HCT116 (cell line): ENCODE data around the gene VASN. TPM values are rescaled to one million over a fixed set of nuclear protein-coding genes. Genes with fewer than 3 reads are reported as not detected.

Experiments
- ATAC-seq: fragments of 200-7000 bp; cut with Tn5 transposase; 2 replicates; pipeline ENCODE4 v1.9.1; 2020; ENCODE audit warnings: mild to moderate bottlenecking, moderate library complexity
- BruUV-seq: library from RNA; stranded (reverse); fragments of 400-500 nt; replicated peaks from 2 replicates; lab custom pipeline; 2021; lab: Mats Ljungman, UMichigan
- CTCF ChIA-PET: fragments of 300-600 bp; sonication (Branson Sonifier 250); formaldehyde crosslinking; loops from one replicate; lab custom pipeline; 2021; ENCODE audit warnings: antibody characterized with exemption; lab: Charles Lee
- POLR2A ChIA-PET: fragments of 300-600, 350-600 bp; sonication (Branson Sonifier 250); formaldehyde crosslinking; loops from one replicate; lab custom pipeline; 2021; ENCODE audit warnings: antibody characterized with exemption; lab: Charles Lee
- RAD21 ChIA-PET, 2 experiments: fragments of 300-600 bp; sonication (Branson Sonifier 250); formaldehyde crosslinking; loops; one replicate each; lab custom pipeline; 2023; ENCODE audit warnings: low total read pairs in 2 of 2; ENCODE audit not compliant: uncharacterized antibody in 2 of 2, unreplicated experiment in 2 of 2, low non-redundant PET in 1 of 2; lab: Charles Lee
- DNase-seq: peaks from one replicate; pipeline ENCODE4 v3.0.0-alpha.2; 2010; ENCODE audit warnings: low read depth, low spot score
- H2AFZ ChIP-seq: fragments of 200-600 bp; shearing (Covaris generic), sonication (generic); 2 replicates; pipeline ENCODE4 v1.6.1; 2017; ENCODE audit warnings: low read depth, mixed run types, mixed read lengths, antibody characterized with exemption, low read length; ENCODE audit not compliant: poor library complexity, severe bottlenecking
- H3K27ac ChIP-seq: 2 replicates; pipeline ENCODE4 v1.5.1; 2012; ENCODE audit warnings: low read depth, low read length
- H3K27me3 ChIP-seq: fragments of 200-600 bp; sonication (generic); 2 replicates; pipeline ENCODE4 v1.6.1; 2016; ENCODE audit warnings: mixed run types, low read length, mixed read lengths; ENCODE audit not compliant: insufficient read depth
- H3K36me3 ChIP-seq, 2 experiments: fragments of 200-500 bp in 1 of 2; fragments of 200-600 bp in 1 of 2; sonication (Bioruptor generic) in 1 of 2; sonication (generic) in 1 of 2; 2 replicates each; pipeline versions ENCODE4 v1.5.1 to v1.6.1; 2014 to 2016; ENCODE audit warnings: low read length in 2 of 2, inconsistent platforms in 1 of 2, mixed read lengths in 1 of 2, mixed run types in 1 of 2; ENCODE audit not compliant: insufficient read depth in 2 of 2, control insufficient read depth in 1 of 2
- H3K4me1 ChIP-seq, 2 experiments: fragments of 200-600 bp in 1 of 2; sonication (generic) in 1 of 2; 2 replicates each; pipeline versions ENCODE4 v1.5.1 to v1.6.1; 2012 to 2017; ENCODE audit warnings: low read length in 2 of 2, inconsistent platforms in 1 of 2, mild to moderate bottlenecking in 1 of 2, mixed read lengths in 1 of 2, mixed run types in 1 of 2, moderate library complexity in 1 of 2; ENCODE audit not compliant: insufficient read depth in 2 of 2, control insufficient read depth in 1 of 2
- H3K4me2 ChIP-seq: fragments of 200-600 bp; sonication (generic); 2 replicates; pipeline ENCODE4 v1.6.1; 2017; ENCODE audit warnings: mixed run types, low read length, mixed read lengths
- H3K4me3 ChIP-seq, 2 experiments: fragments of 200-600 bp in 1 of 2; sonication (generic) in 1 of 2; replicated peaks in 1 of 2; 2 replicates each; pipeline ENCODE4 v1.5.1; 2011 to 2016; ENCODE audit warnings: low read length in 2 of 2, control low read depth in 1 of 2, low read depth in 1 of 2, mild to moderate bottlenecking in 1 of 2, mixed read lengths in 1 of 2, mixed run types in 1 of 2
- H3K79me2 ChIP-seq: fragments of 200-600 bp; sonication (generic); 2 replicates; pipeline ENCODE4 v1.6.1; 2017; ENCODE audit warnings: mild to moderate bottlenecking, mixed run types, low read length, moderate library complexity, mixed read lengths; ENCODE audit not compliant: insufficient read depth
- H3K9ac ChIP-seq: fragments of 200-600 bp; sonication (generic); 2 replicates; pipeline ENCODE4 v1.6.1; 2016; ENCODE audit warnings: low read length, mixed read lengths
- H3K9me2 ChIP-seq: fragments of 200-600 bp; sonication (generic), shearing (Covaris generic); 2 replicates; pipeline ENCODE4 v1.6.1; 2017; ENCODE audit warnings: mixed run types, mild to moderate bottlenecking, moderate library complexity; ENCODE audit not compliant: insufficient read depth
- H3K9me3 ChIP-seq, 2 experiments: fragments of 200-500 bp in 1 of 2; fragments of 200-600 bp in 1 of 2; sonication (Bioruptor generic) in 1 of 2; sonication (generic) in 1 of 2; 2 replicates each; pipeline ENCODE4 v1.6.1; 2014 to 2017; ENCODE audit warnings: low read length in 2 of 2, mixed read lengths in 2 of 2, inconsistent platforms in 1 of 2, low read depth in 1 of 2, mild to moderate bottlenecking in 1 of 2, mixed run types in 1 of 2, moderate library complexity in 1 of 2; ENCODE audit not compliant: control insufficient read depth in 1 of 2, insufficient read depth in 1 of 2
- H4K20me1 ChIP-seq: fragments of 200-600 bp; sonication (generic), shearing (Covaris generic); 2 replicates; pipeline ENCODE4 v1.6.1; 2017; ENCODE audit warnings: mixed run types, mild to moderate bottlenecking, moderate library complexity; ENCODE audit not compliant: insufficient read depth
- CBX3 ChIP-seq: IDR thresholded peaks from 2 replicates; pipeline ENCODE4 v1.6.1; 2012; ENCODE audit warnings: low read depth
- EGR1 ChIP-seq: IDR thresholded peaks from 2 replicates; pipeline ENCODE4 v1.6.1; 2012; ENCODE audit warnings: low read depth
- ELF1 ChIP-seq: IDR thresholded peaks from 2 replicates; pipeline ENCODE4 v1.6.1; 2012; ENCODE audit warnings: low read depth, borderline replicate concordance
- EZH2 ChIP-seq: fragments of 200-600 bp; sonication (generic); IDR thresholded peaks from 2 replicates; pipeline ENCODE4 v1.6.1; 2017; ENCODE audit warnings: antibody characterized with exemption, mixed run types
- EZH2phosphoT487 ChIP-seq: fragments of 200-600 bp; IDR thresholded peaks from 2 replicates; pipeline ENCODE4 v1.6.1; 2018; ENCODE audit warnings: antibody characterized with exemption, borderline replicate concordance
- MAX ChIP-seq: IDR thresholded peaks from 2 replicates; pipeline ENCODE4 v1.6.1; 2012
- RAD21 ChIP-seq: IDR thresholded peaks from 2 replicates; pipeline ENCODE4 v1.6.1; 2012; ENCODE audit warnings: low read depth, mild to moderate bottlenecking
- REST ChIP-seq: IDR thresholded peaks from 2 replicates; pipeline ENCODE4 v1.6.1; 2012; ENCODE audit warnings: low read depth
- YY1 ChIP-seq: IDR thresholded peaks from 2 replicates; pipeline ENCODE4 v1.6.1; 2011; ENCODE audit warnings: low read length, low read depth, moderate library complexity, mild to moderate bottlenecking; ENCODE audit not compliant: insufficient replicate concordance; ENCODE audit errors: extremely low read depth
- ZBTB33 ChIP-seq: IDR thresholded peaks from 2 replicates; pipeline ENCODE4 v1.6.1; 2011; ENCODE audit warnings: mild to moderate bottlenecking, low read length, moderate library complexity; ENCODE audit not compliant: insufficient replicate concordance; ENCODE audit errors: extremely low read depth
- intact Hi-C: fragments of 100-400 bp; cut with micrococcal nuclease; formaldehyde crosslinking; loops from 2 replicates; pipeline ENCODE4 v1.10.0; 2022
- total RNA-seq: library from RNA; stranded (reverse); gene quantifications from one replicate; pipeline ENCODE4 v1.2.1, GENCODE V29; 2021; ENCODE audit not compliant: unreplicated experiment

VASN gene
- total RNA-seq, 1 experiment from 2014 or later = 6.3 TPM

GRCh38 chr16:4361033-4361943 lies 10.4 kb upstream of the VASN start:
- Histone ChIP-seq H3K4me2 (peak overlapping the region; percentile 29; the same call in 1 of the 2 replicates), H3K36me3 (no peaks in the 10 kb centered on the region; a peak in 1 of 4 replicates), H3K9me3 (no peaks in the 10 kb centered on the region), H3K9ac (no peak overlapping the region), H3K4me3 (no peak overlapping the region), H3K9me2 (no peaks in the 10 kb centered on the region), H3K27ac (peak overlapping the region; percentile 20; the same call in 1 of the 2 replicates), H3K79me2 (no peaks in the 10 kb centered on the region), H4K20me1 (no peaks in the 10 kb centered on the region), H3K4me1 (peaks cover 6 to 12% of the 10 kb centered on the region in 2 experiments), H3K27me3 (no peaks in the 10 kb centered on the region), H2AFZ (no peak overlapping the region)
- intact Hi-C loops = no loop called here
- RAD21 ChIA-PET = no interaction called here
- no peak for DNase-seq
- TF ChIP-seq CBX3 (no peak), MAX (no peak), RAD21 (no peak), EZH2phosphoT487 (no peak)
- CTCF ChIA-PET = interaction anchor here (0.7 to 4.4 kb wide), 4 partner anchors 10 to 102 kb away, joined by 3 to 52 read pairs (median 3); no protein-coding TSS in a partner anchor
- ATAC-seq = peak; percentile 20
- no TSS peak for BruUV-seq
- POLR2A ChIA-PET = no interaction called here

GRCh38 chr16:4361944-4362311 lies 9.7 kb upstream of the VASN start:
- Histone ChIP-seq H3K9me2 (no peaks in the 10 kb centered on the region), H3K9me3 (no peaks in the 10 kb centered on the region), H3K4me1 (peaks cover 6 to 16% of the 10 kb centered on the region in 2 experiments), H3K4me3 (no peak overlapping the region), H3K27me3 (no peaks in the 10 kb centered on the region), H3K27ac (no peak overlapping the region), H3K9ac (no peak overlapping the region), H3K4me2 (no peak overlapping the region), H2AFZ (no peak overlapping the region), H4K20me1 (no peaks in the 10 kb centered on the region)
- ATAC-seq = no peak
- BruUV-seq = no TSS peak
- CTCF ChIA-PET = interaction anchor here (4.4 kb wide), 1 partner anchor 41 kb away, joined by 52 read pairs; no protein-coding TSS in a partner anchor
- no peak for TF ChIP-seq ZBTB33
- no peak for TF ChIP-seq ELF1
- no peak for TF ChIP-seq EZH2
- TF ChIP-seq EGR1 = no peak
- no peak for TF ChIP-seq YY1
- TF ChIP-seq REST = no peak
- no peak for TF ChIP-seq RAD21
- TF ChIP-seq CBX3 = no peak
- TF ChIP-seq, all 23 proteins: peak for 0
- no peak for DNase-seq
- ChIA-PET POLR2A (no interaction called here), RAD21 (no interaction called here)
- Histone ChIP-seq H3K79me2 (no peaks in the 10 kb centered on the region), H3K36me3 (no peaks in the 10 kb centered on the region)
- intact Hi-C loops = no loop called here
